ENCODE measurements around the gene H3-3A. TPM values are rescaled to one million over a fixed set of nuclear protein-coding genes. Genes with fewer than 3 reads are reported as not detected.

Gene H3-3A
- total RNA-seq, 1 experiment from 2014 or later, result 568 TPM

GRCh38 chr1:226044514-226045101 is 17.9 kb upstream of the H3-3A start:
- H3K27me3 Mint-ChIP-seq (ENCODE audit: unreplicated experiment), result peaks cover 15% of the 10 kb centered on the region
- no peak overlapping the region for H3K4me3 Mint-ChIP-seq (ENCODE audit: low read depth, unreplicated experiment)
- DNase-seq, result no peak
- BruUV-seq (replicated peaks), result no TSS peak
- peaks cover 11% of the 10 kb centered on the region for H3K4me1 Mint-ChIP-seq (ENCODE audit: low read depth, unreplicated experiment)
- no peaks in the 10 kb centered on the region for H3K9me3 Mint-ChIP-seq (ENCODE audit: low read depth, unreplicated experiment)
- no peak overlapping the region for H3K27ac Mint-ChIP-seq (ENCODE audit: unreplicated experiment)
- no peak for TF ChIP-seq CTCF (IDR thresholded peaks at IDR 0.05; ENCODE audit: unreplicated experiment)
- intact Hi-C loops (cut with micrococcal nuclease; ENCODE audit: unreplicated experiment), result no loop called here
- H3K36me3 Mint-ChIP-seq (ENCODE audit: insufficient read depth, unreplicated experiment), result no peaks in the 10 kb centered on the region
- CTCF ChIA-PET, result no interaction called here

GRCh38 chr1:226046240-226046639 is 16.3 kb upstream of the H3-3A start:
- Mint-ChIP-seq H3K27ac (ENCODE audit: unreplicated experiment) (no peak overlapping the region), H3K36me3 (ENCODE audit: insufficient read depth, unreplicated experiment) (no peaks in the 10 kb centered on the region), H3K27me3 (ENCODE audit: unreplicated experiment) (peaks cover 8% of the 10 kb centered on the region), H3K4me1 (ENCODE audit: low read depth, unreplicated experiment) (peaks cover 11% of the 10 kb centered on the region), H3K4me3 (ENCODE audit: low read depth, unreplicated experiment) (no peak overlapping the region), H3K9me3 (ENCODE audit: low read depth, unreplicated experiment) (no peaks in the 10 kb centered on the region)
- BruUV-seq (replicated peaks), result no TSS peak
- peak; percentile 50 for DNase-seq
- intact Hi-C loops (cut with micrococcal nuclease; ENCODE audit: unreplicated experiment), result no loop called here
- TF ChIP-seq CTCF (IDR thresholded peaks at IDR 0.05; ENCODE audit: unreplicated experiment), result no peak
- CTCF ChIA-PET, result no interaction called here

- H3K27ac Mint-ChIP-seq (ENCODE audit: unreplicated experiment), result no peak overlapping the region
- H3K4me3 Mint-ChIP-seq (ENCODE audit: low read depth, unreplicated experiment), result no peak overlapping the region
- CTCF ChIA-PET, result no interaction called here
- intact Hi-C loops (cut with micrococcal nuclease; ENCODE audit: unreplicated experiment), result no loop called here
- TF ChIP-seq CTCF (IDR thresholded peaks at IDR 0.05; ENCODE audit: unreplicated experiment), result no peak
- no peaks in the 10 kb centered on the region for H3K36me3 Mint-ChIP-seq (ENCODE audit: insufficient read depth, unreplicated experiment)
- H3K9me3 Mint-ChIP-seq (ENCODE audit: low read depth, unreplicated experiment), result no peaks in the 10 kb centered on the region
- DNase-seq, result no peak
- peaks cover 11% of the 10 kb centered on the region for H3K4me1 Mint-ChIP-seq (ENCODE audit: low read depth, unreplicated experiment)
- BruUV-seq (replicated peaks), result no TSS peak
- no peaks in the 10 kb centered on the region for H3K27me3 Mint-ChIP-seq (ENCODE audit: unreplicated experiment)
Observed at GRCh38 chr1:226047495-226047894, 15.0 kb upstream of the H3-3A start.

- no peak overlapping the region for H3K27ac Mint-ChIP-seq (ENCODE audit: unreplicated experiment)
- intact Hi-C loops (cut with micrococcal nuclease; ENCODE audit: unreplicated experiment), result no loop called here
- no peaks in the 10 kb centered on the region for H3K9me3 Mint-ChIP-seq (ENCODE audit: low read depth, unreplicated experiment)
- peaks cover 11% of the 10 kb centered on the region for H3K4me1 Mint-ChIP-seq (ENCODE audit: low read depth, unreplicated experiment)
- CTCF ChIA-PET, result no interaction called here
- no peak for DNase-seq
- no peaks in the 10 kb centered on the region for H3K27me3 Mint-ChIP-seq (ENCODE audit: unreplicated experiment)
- TF ChIP-seq CTCF (IDR thresholded peaks at IDR 0.05; ENCODE audit: unreplicated experiment), result no peak
- BruUV-seq (replicated peaks), result no TSS peak
- no peaks in the 10 kb centered on the region for H3K36me3 Mint-ChIP-seq (ENCODE audit: insufficient read depth, unreplicated experiment)
- H3K4me3 Mint-ChIP-seq (ENCODE audit: low read depth, unreplicated experiment), result no peak overlapping the region
Observed at GRCh38 chr1:226048886-226049285, 13.6 kb upstream of the H3-3A start.

All from Calu3 (cell line).